OCI-LY7 (cell line): Measurements from ENCODE around the gene C9orf72. TPM values are rescaled to one million over a fixed set of nuclear protein-coding genes. Genes with fewer than 3 reads are reported as not detected.

Experiments
- BruUV-seq: library from RNA; stranded (reverse); fragments of 400-500 nt; replicated peaks from 2 replicates; lab custom pipeline; 2021; lab: Mats Ljungman, UMichigan
- CTCF ChIA-PET: fragments of 300-600 bp; sonication (Branson Sonifier 250); formaldehyde crosslinking; loops from one replicate; lab custom pipeline; 2022; ENCODE audit warnings: antibody characterized with exemption; ENCODE audit not compliant: unreplicated experiment; lab: Charles Lee
- POLR2A ChIA-PET: fragments of 300-600 bp; sonication (Branson Sonifier 250); formaldehyde crosslinking; loops from one replicate; lab custom pipeline; 2022; ENCODE audit warnings: antibody characterized with exemption; lab: Charles Lee
- DNase-seq: peaks from one replicate; pipeline ENCODE4 v3.0.0-alpha.2; 2015; ENCODE audit warnings: low spot score
- H2AFZ ChIP-seq: fragments of 200-600 bp; sonication (generic), shearing (Covaris generic); 2 replicates; pipeline ENCODE4 v1.6.1; 2014; ENCODE audit warnings: mild to moderate bottlenecking, antibody characterized with exemption, low read length, moderate library complexity
- H3K27ac ChIP-seq: fragments of 200-600 bp; sonication (generic); 2 replicates; pipeline ENCODE4 v1.5.1; 2014; ENCODE audit warnings: mixed run types, low read depth, mild to moderate bottlenecking, moderate library complexity, low read length, inconsistent platforms; ENCODE audit not compliant: poor library complexity, severe bottlenecking
- H3K36me3 ChIP-seq: fragments of 200-600 bp; sonication (generic); 2 replicates; pipeline ENCODE4 v1.6.1; 2014; ENCODE audit warnings: mild to moderate bottlenecking, antibody characterized with exemption, low read length, moderate library complexity, mixed read lengths; ENCODE audit not compliant: insufficient read depth
- H3K4me1 ChIP-seq: fragments of 200-600 bp; sonication (generic); 2 replicates; pipeline ENCODE4 v1.5.1; 2014; ENCODE audit warnings: mild to moderate bottlenecking, low read length; ENCODE audit not compliant: insufficient read depth, poor library complexity, severe bottlenecking
- H3K4me2 ChIP-seq: fragments of 200-600 bp; sonication (generic); 2 replicates; pipeline ENCODE4 v1.6.1; 2014; ENCODE audit warnings: mild to moderate bottlenecking, low read length
- H3K4me3 ChIP-seq: fragments of 200-600 bp; sonication (generic); 2 replicates; pipeline ENCODE4 v1.5.1; 2014; ENCODE audit warnings: mild to moderate bottlenecking, low read depth, low read length; ENCODE audit not compliant: poor library complexity, severe bottlenecking
- H3K79me2 ChIP-seq: fragments of 200-600 bp; sonication (generic); 2 replicates; pipeline ENCODE4 v1.6.1; 2016; ENCODE audit warnings: low read depth, mild to moderate bottlenecking, low read length, moderate library complexity, mixed read lengths; ENCODE audit not compliant: insufficient read depth
- H3K9me2 ChIP-seq: fragments of 200-600 bp; sonication (generic); 2 replicates; pipeline ENCODE4 v1.6.1; 2016; ENCODE audit warnings: mild to moderate bottlenecking, low read length, mixed read lengths; ENCODE audit not compliant: insufficient read depth
- H3K9me3 ChIP-seq: fragments of 200-600 bp; sonication (generic); 2 replicates; pipeline ENCODE4 v1.6.1; 2014; ENCODE audit warnings: mild to moderate bottlenecking, mixed run types, low read length, mixed read lengths
- H4K20me1 ChIP-seq: fragments of 200-600 bp; sonication (generic); 2 replicates; pipeline ENCODE4 v1.6.1; 2014; ENCODE audit warnings: mild to moderate bottlenecking, antibody characterized with exemption, low read length, moderate library complexity, mixed read lengths; ENCODE audit not compliant: insufficient read depth
- CTCF ChIP-seq: fragments of 200-600 bp; sonication (generic); conservative IDR thresholded peaks from 2 replicates; pipeline ENCODE4 v1.5.1; 2014; ENCODE audit warnings: mild to moderate bottlenecking, antibody characterized with exemption, low read length, moderate library complexity, mixed read lengths
- EZH2phosphoT487 ChIP-seq: fragments of 200-600 bp; sonication (generic); IDR thresholded peaks from 2 replicates; pipeline ENCODE4 v1.6.1; 2018; ENCODE audit warnings: low read depth, borderline replicate concordance, mild to moderate bottlenecking, mixed run types, antibody characterized with exemption, low read length, moderate library complexity, mixed read lengths
- intact Hi-C: fragments of 100-400 bp; cut with micrococcal nuclease; formaldehyde crosslinking; loops from one replicate; pipeline ENCODE4 v1.10.0; 2022; ENCODE audit not compliant: unreplicated experiment
- total RNA-seq, 2 experiments: library from RNA; depleted of rRNA in 1 of 2; stranded (reverse); fragments of >200 nt in 1 of 2; shearing (Covaris generic) in 1 of 2; gene quantifications; 2 replicates each; pipeline ENCODE4 v1.2.3, GENCODE V29; 2014 to 2022

C9orf72 gene
- total RNA-seq, 2 experiments from 2014 or later, result 12.3 to 16.4 TPM

- H3K27ac ChIP-seq, result no peak overlapping the region
- CTCF ChIA-PET, result no interaction called here
- no peaks in the 10 kb centered on the region for H3K9me2 ChIP-seq
- no peak overlapping the region for H3K4me2 ChIP-seq
- no peaks in the 10 kb centered on the region for H3K36me3 ChIP-seq
- no peaks in the 10 kb centered on the region for H4K20me1 ChIP-seq
- TF ChIP-seq EZH2phosphoT487, result no peak
- no peak for TF ChIP-seq CTCF
- no TSS peak for BruUV-seq
- no peaks in the 10 kb centered on the region for H3K4me1 ChIP-seq
- DNase-seq, result no peak
- intact Hi-C loops, result no loop called here
- no peaks in the 10 kb centered on the region for H3K79me2 ChIP-seq
- H2AFZ ChIP-seq, result no peak overlapping the region
- no peak overlapping the region for H3K4me3 ChIP-seq
- POLR2A ChIA-PET, result interaction anchor here (0.5 kb wide), 1 partner anchor 200 kb away, joined by 4 read pairs; no protein-coding TSS in a partner anchor
- no peaks in the 10 kb centered on the region for H3K9me3 ChIP-seq
Measured at GRCh38 chr9:27519466-27520465, 53.5 kb downstream of the C9orf72 start.

GRCh38 chr9:27518809-27519208 is 54.5 kb downstream of the C9orf72 start:
- H3K4me3 ChIP-seq, result no peak overlapping the region
- no TSS peak for BruUV-seq
- H3K9me2 ChIP-seq, result no peaks in the 10 kb centered on the region
- H2AFZ ChIP-seq, result no peak overlapping the region
- no peaks in the 10 kb centered on the region for H3K4me1 ChIP-seq
- no peak overlapping the region for H3K27ac ChIP-seq
- H3K4me2 ChIP-seq, result no peak overlapping the region
- H3K79me2 ChIP-seq, result no peaks in the 10 kb centered on the region
- POLR2A ChIA-PET, result interaction anchor here (0.5 kb wide), 1 partner anchor 199 kb away, joined by 4 read pairs; no protein-coding TSS in a partner anchor
- no peaks in the 10 kb centered on the region for H4K20me1 ChIP-seq
- TF ChIP-seq CTCF (no peak), EZH2phosphoT487 (no peak)
- no peaks in the 10 kb centered on the region for H3K9me3 ChIP-seq
- CTCF ChIA-PET, result no interaction called here
- DNase-seq, result no peak
- intact Hi-C loops, result no loop called here
- no peaks in the 10 kb centered on the region for H3K36me3 ChIP-seq

- H3K9me2 ChIP-seq, result no peaks in the 10 kb centered on the region
- ChIA-PET POLR2A (no interaction called here), CTCF (no interaction called here)
- H3K9me3 ChIP-seq, result no peaks in the 10 kb centered on the region
- DNase-seq, result no peak
- no peak overlapping the region for H3K27ac ChIP-seq
- H3K4me2 ChIP-seq, result no peak overlapping the region
- H4K20me1 ChIP-seq, result no peaks in the 10 kb centered on the region
- no peaks in the 10 kb centered on the region for H3K79me2 ChIP-seq
- no peaks in the 10 kb centered on the region for H3K4me1 ChIP-seq
- TF ChIP-seq CTCF, result no peak
- TF ChIP-seq EZH2phosphoT487, result no peak
- no peak overlapping the region for H2AFZ ChIP-seq
- intact Hi-C loops, result no loop called here
- no TSS peak for BruUV-seq
- H3K4me3 ChIP-seq, result no peak overlapping the region
- no peaks in the 10 kb centered on the region for H3K36me3 ChIP-seq
Measured at GRCh38 chr9:27518006-27518405, 55.3 kb downstream of the C9orf72 start.
